GM12801 (cell line): ENCODE data around the gene MRPS18C.

Experiments used
- CTCF ChIP-seq: IDR thresholded peaks from one replicate; pipeline ENCODE4 v1.5.1; 2011; ENCODE audit warnings: control low read depth; ENCODE audit not compliant: insufficient read length; ENCODE audit errors: extremely low read depth

MRPS18C gene

GRCh38 chr4:83504503-83504902 lies 48.6 kb downstream of the MRPS18C start:
- TF ChIP-seq CTCF, result no peak

GRCh38 chr4:83504996-83505395 lies 49.1 kb downstream of the MRPS18C start:
- no peak for TF ChIP-seq CTCF

- TF ChIP-seq CTCF, result no peak
These were observed 54.6 kb downstream of the MRPS18C start for GRCh38 chr4:83510442-83510841.
